MM.1S (cell line): ENCODE measurements around the gene HPCAL1.

Experiments
- CTCF ChIP-seq: fragments of 300-600 bp; sonication (generic); IDR thresholded peaks from 2 replicates; pipeline ENCODE4 v1.5.1; 2016; ENCODE audit warnings: antibody characterized with exemption, low read length, mixed read lengths
- EZH2 ChIP-seq: fragments of 300-600 bp; sonication (generic); optimal IDR thresholded peaks from 2 replicates; pipeline ENCODE3; 2017; ENCODE audit warnings: low read depth, mild to moderate bottlenecking, antibody characterized with exemption, low read length, mixed read lengths

GRCh38 chr2:10374362-10374943 is 71.7 kb downstream of the HPCAL1 start:
- no peak for TF ChIP-seq EZH2
- TF ChIP-seq CTCF, result no peak
